ENCODE data around the gene RBMY1A1.
"Not testable (repeated sequence)": the region's sequence is repeated elsewhere in the genome, so short reads cannot be mapped to it uniquely, and the experiment has no call there.

RBMY1A1 gene

GRCh38 chrY:21534579-21534978 is at the start of gene RBMY1A1:
RBMY1A1 (plus strand) TSS chrY:21534879; CDS start chrY:21536892, 2,013 bp downstream.
- DNase-seq: not testable (repeated sequence)

DNA sequence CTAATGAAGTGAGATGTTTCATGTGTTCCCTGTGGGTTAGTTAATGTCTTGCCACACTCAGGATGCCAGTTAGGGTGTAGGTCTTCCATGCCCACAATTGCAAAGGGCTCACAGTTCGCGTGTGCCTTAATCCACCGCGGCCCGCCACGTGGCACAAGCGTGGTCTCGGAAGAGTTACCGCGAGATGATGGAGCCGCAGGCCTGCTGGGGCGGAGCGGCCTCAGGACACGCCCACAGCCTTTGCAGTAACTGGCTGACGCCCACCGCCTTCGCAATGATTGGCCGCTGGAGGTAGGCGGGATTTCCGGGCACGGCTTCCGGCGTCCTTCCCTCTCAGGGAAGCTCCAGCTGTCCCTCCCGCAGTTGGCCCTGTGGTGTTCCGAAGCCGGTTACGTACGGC is 23.6 kb upstream of the RBMY1A1 start, which contains the start of gene RBMY1B:
Gene RBMY1B (plus strand): TSS at position 301 of the 400 bp plus-strand sequence. CDS start 2,013 bp downstream, outside the sequence.
- DNase-seq: not testable (repeated sequence)

DNA sequence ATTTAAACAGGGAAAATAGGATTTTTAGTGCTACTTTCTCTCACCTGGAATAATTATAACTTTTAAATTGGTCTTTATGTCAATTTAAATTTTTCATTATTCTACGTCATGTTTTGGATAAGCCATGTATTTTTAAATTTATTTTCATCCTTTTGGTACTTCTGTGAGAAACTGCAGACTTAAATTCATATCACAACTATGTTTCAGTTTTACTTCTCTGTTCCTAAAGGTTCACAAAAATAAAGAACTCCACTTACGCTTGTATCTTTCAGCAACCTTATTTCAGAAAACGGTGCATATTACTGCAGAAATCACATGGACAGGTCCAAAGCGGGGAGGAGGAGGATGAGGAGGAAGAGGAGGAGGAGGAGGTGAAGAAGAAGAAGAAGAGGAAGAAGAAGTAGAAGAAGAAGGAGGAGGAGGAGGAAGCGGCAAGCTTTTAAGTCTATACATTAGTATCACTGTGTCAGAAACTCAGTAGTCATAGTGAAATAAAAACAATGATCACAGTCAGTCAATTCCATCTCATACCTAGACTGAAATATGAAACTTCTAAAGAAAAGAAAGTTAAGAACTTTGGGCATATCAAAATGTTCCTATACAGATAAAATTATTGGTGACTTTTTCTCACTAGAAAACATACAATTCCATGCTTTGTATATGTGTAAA is 24.8 kb downstream of the RBMY1A1 start:
- not testable (repeated sequence) for DNase-seq

GRCh38 chrY:21585449-21585848 is 50.8 kb downstream of the RBMY1A1 start:
- no peak for DNase-seq

GRCh38 chrY:21586454-21586853 is 51.8 kb downstream of the RBMY1A1 start:
- DNase-seq: not testable (repeated sequence)

DNA sequence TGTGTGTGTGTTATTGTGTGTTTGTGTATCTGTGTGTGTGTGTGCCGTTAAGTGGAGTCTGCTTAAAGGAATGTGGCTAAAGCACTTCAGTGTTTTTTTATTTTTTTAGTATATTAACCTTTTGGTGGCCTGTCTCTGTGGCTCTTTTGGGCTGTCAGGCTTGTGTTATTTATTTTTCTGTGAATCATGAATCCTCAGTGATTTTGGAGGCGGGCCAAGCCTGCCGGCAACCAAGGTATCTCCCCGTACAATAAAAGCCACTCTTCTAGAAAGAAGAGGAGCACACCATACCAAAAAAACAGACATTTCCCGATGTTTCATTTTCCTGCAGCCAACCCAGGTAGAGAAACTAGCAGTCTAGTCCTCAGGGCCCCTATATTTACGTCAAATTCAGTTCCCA is 57.4 kb downstream of the RBMY1A1 start:
- DNase-seq: no peak

GRCh38 chrY:21596287-21596686 is 61.6 kb downstream of the RBMY1A1 start:
- DNase-seq: not testable (repeated sequence)
